GDM1 (cell line): ENCODE results near the gene PLAC8L1.
"Not testable (repeated sequence)": the region's sequence is repeated elsewhere in the genome, so short reads cannot be mapped to it uniquely, and the experiment has no call there.

Experiments used
- DNase-seq: peaks from one replicate; lab custom pipeline; 2025; lab: John Stamatoyannopoulos, UW

The PLAC8L1 gene

DNA sequence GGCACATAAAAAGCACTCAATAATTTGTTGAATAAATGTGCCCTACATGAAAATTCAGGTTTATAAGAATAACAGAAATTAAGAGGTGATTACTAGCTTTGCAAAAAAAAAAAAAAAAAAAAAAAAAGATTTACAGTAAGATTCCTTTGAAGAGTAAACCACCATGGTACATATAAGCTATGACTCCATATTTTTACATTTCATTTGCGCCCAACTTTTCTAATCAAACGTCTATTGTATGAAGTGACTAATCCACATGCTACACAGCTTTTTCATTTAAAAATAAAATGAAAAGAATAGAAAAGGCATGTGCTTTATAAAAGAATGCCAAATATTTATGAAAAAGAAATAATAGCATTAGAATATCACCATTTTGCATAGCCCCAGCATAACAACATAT, at the start of gene PLAC8L1:
Gene PLAC8L1 (minus strand): TSS at position 101 of the 400 bp plus-strand sequence. CDS start 1,266 bp downstream, outside the sequence.
- DNase-seq = no peak

- no peak for DNase-seq
Measured at GRCh38 chr5:146151970-146152369, 46.6 kb upstream of the PLAC8L1 start.

- DNase-seq = no peak
Measured at GRCh38 chr5:146137967-146138403, 32.6 kb upstream of the PLAC8L1 start.

DNA sequence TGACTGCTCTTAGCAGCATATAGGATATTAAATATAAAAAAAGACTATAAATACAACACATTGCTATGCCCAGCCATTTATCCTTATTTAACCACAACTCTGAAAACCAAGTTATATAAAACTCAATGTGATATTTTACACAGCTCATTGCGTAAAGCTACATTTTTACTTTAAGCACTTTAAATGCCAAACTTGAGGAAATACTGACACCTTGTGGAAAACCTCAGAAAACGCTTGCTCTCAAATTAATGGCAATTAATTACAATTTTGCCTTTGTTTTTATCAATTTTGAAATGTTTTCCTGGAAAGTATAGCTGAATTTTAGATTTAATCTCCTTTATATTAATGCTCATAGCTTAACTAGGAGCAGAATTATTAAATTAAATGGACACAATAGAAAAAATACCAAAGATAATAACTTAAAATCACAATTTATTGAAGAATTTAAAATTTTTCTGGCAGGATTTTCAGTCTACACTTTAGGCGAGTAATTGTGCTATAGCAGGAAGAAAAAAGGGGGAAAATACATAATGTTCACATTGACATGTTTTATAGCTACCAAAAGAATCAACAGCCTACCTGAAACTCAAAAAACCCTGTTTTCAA, 25.2 kb upstream of the PLAC8L1 start:
- no peak for DNase-seq

GRCh38 chr5:146126068-146126467, 20.7 kb upstream of the PLAC8L1 start:
- DNase-seq = no peak

DNA sequence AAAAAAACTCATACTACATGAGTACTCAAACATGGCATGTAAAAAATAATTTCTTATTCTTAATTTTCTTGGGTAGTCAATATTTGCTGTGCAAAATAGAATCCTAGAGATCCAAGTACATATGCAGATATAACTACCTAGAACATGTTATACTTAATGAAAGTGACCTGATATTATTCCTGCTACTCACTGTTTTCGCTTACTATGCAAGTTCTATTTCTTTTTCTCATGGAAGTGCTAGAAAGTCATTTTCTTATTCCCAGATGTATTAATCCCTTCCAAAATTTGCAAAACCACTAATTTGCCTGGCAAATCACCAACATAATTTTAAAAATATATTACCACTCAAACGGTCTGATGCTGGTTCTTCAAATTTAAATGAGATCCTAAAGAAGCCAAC, 19.2 kb upstream of the PLAC8L1 start:
- DNase-seq = no peak

DNA sequence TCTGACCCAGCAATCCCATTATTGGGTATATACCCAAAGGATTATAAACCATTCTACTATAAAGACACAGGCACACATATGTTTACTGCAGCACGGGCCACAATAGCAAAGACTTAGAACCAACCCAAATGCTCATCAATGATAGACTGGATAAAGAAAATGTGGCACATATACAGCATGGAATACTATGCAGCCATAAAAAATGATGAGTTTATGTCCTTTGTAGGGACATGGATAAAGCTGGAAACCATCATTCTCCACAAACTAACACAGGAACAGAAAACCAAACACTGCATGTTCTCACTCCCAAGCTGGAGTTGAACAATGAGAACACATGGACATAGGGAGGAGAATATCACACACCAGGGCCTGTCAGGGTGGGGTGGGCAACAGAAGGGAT, 16.1 kb upstream of the PLAC8L1 start:
- not testable (repeated sequence) for DNase-seq

DNA sequence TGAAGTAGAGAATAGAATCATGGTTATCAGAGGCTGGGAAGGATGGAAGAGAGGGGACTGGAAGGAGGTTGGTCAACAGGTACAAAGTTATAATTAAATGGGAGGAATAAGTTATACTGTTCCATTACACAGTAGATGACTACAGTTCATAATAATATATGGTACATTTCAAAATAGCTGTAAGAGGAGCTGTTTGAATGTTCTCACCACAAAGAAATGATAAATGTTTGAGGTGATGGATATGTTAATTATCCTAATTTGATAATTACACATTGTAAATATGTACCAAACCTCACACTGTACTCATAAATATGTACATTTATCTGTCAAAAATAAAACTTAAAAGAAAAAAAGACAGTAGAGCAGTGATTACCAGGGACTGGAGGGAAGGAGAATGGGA, 12.9 kb upstream of the PLAC8L1 start:
- DNase-seq = no peak

DNA sequence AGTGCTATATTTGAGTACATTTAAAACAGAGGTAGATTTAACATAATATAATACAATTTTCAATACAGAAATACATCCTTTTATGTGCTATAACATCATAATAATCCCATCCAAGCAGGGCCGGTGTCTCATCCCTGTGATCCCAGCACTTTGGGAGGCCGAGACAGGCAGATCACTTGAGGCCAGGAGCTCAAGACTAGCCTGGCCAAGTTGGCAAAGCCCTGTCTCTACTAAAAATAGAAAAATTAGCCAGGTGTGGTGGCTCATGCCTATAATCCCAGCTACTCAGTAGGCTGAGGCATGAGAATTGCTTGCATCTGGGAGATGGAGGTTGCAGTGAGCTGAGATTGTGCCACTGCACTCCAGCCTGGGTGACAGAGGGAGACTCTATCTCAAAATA, 11.8 kb upstream of the PLAC8L1 start:
- DNase-seq = not testable (repeated sequence)

GRCh38 chr5:146116361-146116760, 11.0 kb upstream of the PLAC8L1 start:
- no peak for DNase-seq

DNA sequence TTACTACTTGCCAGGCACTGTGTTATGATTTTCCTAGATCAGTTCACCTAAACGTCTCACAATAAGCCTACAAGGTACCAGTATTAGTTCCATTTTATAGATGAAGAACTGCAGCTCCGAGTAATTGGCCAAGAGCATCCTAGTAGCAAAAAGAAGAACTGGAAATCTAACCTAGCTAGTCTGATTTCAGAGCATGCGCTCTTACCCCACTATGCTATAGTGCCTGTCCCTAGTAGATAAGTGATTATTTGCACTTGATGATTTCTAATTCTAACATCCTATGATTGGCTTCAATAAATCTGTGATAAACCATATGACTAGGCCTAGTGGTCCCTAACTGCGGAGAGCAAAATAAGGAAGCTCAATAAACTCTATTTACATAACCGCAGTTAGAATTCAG, 7.1 kb upstream of the PLAC8L1 start:
- DNase-seq = no peak

DNA sequence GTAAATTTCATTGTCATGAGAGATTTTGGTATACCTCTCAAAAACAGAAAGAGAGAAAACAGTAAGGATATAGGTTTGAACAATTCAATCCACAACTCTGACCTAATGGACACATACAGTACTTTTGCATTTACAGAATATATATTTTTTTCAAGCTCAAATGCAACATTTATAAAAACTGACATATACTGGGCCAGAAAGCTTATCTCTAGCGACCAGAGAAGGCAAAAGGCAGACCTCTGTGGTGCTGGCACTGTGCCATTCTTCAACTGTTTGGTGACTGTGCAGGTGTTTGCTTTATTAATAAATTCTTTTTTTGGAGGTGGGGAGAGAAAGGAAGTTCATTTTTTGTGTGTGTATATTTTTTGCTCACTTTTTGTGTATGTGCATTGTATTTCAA, 6.0 kb upstream of the PLAC8L1 start:
- DNase-seq = no peak

DNA sequence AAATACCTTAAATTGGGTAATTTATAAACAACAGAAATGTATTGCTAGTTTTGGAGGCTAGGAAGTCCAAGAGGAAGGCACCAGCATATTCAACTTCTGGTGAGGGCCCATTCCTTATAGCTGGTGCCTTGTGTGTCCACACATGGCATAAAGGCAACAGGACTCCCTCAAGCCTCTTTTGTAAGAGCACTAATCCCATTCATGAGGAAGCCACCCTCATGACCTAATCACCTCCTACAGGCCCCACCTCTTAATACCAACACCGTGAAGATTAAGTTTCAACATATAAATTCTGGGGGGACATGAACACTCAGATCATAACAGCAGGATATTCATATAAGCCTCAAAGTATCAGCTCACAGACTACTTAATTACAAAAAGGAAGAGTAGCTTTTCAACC, 4.0 kb upstream of the PLAC8L1 start:
- DNase-seq = no peak

- not testable (repeated sequence) for DNase-seq
Measured at GRCh38 chr5:146108870-146109269, 3.5 kb upstream of the PLAC8L1 start.

- no peak for DNase-seq
Measured at GRCh38 chr5:146107901-146108300, 2.5 kb upstream of the PLAC8L1 start.

DNA sequence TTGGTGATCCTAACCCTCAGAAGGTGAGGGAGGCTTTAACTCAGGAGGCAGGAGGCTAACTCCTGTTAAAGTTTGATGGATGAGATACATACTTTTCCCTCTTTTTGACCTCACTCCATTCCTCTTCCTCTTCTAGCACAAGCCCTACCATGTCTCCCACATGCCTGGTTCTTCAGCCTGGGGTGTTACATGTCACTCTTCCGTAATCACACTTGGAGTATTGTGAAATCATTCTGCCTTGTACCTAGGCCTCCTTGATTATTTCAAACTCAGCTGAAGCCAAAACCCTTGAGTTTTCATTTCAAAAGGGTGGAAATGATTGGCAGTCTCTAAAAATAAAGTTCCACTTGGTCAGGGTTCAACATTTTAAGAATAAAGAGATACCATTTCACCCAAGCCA, 1.8 kb downstream of the PLAC8L1 start:
- DNase-seq = no peak

- no peak for DNase-seq
Measured at GRCh38 chr5:146101646-146102045, 3.7 kb downstream of the PLAC8L1 start.

GRCh38 chr5:146098047-146098446, 7.3 kb downstream of the PLAC8L1 start:
- DNase-seq = no peak

DNA sequence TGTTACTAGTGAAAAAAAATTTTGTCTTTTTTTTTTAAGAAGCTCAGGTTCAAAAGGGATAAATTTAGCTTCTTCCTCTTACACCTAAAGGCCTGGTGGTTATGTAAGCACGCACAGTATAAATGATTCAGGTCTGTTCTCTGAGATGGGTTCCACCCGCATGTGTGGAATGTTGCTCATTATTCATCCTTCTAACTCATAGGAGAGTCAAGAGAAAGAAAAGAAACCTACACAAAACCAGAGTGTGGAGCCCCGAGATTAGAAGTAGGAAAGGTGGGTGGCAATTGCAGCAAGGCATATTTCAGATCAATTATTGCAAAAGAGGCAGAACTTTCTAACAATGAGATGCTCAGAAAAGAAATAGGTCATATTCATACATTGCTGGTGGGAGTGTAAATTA, 13.5 kb downstream of the PLAC8L1 start:
- no peak for DNase-seq

- no peak for DNase-seq
Measured at GRCh38 chr5:146089287-146089686, 16.1 kb downstream of the PLAC8L1 start.

- no peak for DNase-seq
Measured at GRCh38 chr5:146088098-146088497, 17.3 kb downstream of the PLAC8L1 start.

- no peak for DNase-seq
Measured at GRCh38 chr5:146084376-146084775, 21.0 kb downstream of the PLAC8L1 start.

DNA sequence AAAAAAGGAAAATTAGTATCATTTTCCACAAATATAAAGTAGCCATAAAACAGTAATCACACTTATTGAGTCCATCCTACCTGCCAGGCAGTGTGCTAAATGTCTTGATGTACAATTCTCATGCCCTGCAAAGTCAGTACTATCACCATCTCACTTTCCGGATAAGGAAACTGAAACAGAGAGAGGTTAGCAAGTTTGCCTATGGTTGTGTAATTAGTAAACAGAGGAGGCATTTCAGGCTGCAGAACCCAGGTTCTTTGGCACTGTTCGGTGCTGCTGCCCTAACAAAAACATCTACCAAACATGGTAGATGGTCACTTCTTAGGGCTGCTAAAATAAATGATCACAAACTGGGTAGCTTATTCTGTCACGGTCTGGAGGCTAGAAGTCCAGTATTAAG, 22.6 kb downstream of the PLAC8L1 start:
- no peak for DNase-seq

DNA sequence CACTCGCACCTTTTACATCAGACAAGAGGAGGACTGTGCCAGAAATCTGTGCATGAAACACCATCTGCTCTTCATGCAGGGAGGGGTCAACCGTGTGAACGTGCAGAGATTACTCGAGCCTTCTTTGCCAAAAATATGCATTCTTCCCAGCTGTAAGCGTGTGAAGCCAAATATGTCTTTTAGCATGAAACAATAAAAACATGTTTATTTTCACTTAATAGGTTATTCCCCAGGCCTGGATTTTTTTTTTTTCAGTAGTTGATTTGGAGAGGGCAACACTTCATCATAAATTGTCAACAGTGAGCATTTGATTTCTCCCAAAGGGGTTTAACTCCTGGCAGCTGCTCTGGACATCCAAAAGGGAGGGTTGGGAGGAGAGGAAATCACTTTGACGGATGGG, 23.8 kb downstream of the PLAC8L1 start:
- DNase-seq = no peak
